Measurements from ENCODE around the gene EMX1.

The EMX1 gene

DNA sequence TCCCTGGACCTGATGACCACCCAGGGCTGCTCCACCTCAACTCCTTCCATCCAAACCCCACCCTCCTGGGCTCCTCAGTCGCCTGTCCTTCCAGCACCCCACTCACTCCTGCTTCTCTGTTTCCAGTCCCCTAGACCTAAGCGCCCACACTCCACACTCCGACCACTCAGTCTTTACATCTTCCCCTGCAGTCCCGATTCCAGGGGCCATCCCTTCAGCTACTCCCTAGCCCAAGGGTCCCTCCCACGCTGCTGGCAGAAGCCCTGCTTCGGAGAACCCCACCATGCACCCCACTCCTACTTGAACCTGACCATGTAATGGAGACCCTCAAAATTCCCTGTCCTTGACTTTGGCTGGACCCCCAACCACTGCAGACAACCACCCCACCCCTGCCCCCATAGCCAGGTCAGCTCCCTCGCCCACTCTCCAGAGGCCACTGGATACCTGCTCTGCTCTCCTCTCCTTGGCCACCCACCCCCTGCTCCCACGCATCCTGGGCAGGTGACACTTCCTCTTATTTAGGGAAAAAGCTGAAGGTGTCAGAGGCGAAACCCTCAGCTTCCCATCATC, 28.2 kb downstream of the EMX1 start:
- DNase-seq = no peak

DNA sequence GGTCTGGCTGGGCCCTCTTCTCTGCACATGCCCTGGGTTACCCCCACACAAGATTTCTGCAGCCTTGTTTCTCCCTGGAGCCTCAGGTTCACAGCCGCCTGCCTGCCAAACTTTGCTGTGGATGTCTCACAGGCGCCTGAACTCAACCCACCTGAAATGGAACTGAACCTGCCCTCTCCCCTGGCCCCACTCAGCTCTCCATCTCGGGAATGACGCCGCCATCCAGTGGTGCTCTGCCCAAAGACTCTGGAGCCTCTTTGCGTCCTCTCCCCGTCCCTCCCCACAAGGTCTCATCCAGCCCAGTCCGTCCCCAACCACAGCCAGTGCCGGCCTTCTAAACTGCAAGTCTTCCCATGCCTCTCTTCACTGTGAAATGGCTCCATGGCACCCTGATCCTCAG, 29.1 kb downstream of the EMX1 start:
- DNase-seq = no peak

DNA sequence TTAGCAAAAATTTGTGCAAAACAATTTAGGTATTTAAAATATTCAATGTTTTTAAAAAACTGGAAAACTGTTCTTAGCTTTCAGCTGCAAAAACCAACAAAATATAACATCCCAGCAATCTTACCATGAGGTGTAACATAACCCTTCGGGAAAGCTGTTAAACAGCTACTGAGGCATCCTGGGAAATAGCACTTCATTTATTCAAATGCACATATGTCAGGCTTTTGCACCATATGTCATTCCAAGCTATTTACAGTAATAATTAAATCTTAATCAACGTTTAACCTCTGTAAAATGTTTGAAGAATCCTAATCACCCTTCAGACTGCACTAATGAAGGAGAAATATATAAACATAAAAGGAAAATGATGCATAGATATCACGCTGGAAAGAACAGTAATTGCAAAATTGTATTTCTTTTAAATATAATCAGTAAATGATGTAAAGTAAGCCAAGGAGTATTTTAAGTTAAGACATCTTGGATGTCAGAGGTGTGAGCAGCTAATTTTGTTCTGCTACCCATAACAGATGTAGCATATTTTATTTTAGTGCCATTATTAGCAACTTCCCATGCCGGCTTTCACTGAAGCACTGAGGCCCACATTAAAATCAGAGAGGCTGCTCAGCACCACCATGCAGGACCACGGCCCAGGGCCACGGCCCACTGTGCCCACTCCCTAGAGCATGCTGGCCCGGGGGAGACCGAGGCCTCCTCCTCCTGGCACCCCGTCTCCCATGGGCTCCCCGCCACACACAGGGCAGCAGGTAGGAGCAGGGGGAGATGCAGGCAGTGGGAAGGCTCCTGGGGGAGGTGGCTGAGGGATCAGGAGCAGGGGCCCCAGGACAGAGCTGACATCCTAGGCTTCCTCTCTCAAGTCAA, 30.9 kb downstream of the EMX1 start:
- DNase-seq = no peak

DNA sequence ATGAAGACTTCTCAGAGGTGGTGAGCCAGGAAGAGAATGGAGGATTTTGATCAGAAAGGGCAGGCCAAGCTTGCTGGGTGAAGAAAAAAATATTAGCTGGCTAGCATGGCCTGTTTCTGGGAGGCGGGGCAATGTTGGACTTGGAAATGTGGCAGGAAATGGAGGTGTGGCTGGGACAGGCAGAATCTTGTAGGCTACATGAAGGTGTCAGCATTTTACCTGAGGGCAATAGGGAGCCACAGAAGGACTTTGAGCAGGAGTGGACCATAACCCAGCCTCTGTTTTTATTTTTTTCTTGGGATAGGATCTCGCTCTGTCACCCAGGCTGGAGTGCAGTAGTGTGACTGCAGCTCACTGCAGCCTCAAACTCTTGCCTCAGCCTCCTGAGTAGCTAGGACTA, 31.7 kb downstream of the EMX1 start:
- DNase-seq = no peak

DNA sequence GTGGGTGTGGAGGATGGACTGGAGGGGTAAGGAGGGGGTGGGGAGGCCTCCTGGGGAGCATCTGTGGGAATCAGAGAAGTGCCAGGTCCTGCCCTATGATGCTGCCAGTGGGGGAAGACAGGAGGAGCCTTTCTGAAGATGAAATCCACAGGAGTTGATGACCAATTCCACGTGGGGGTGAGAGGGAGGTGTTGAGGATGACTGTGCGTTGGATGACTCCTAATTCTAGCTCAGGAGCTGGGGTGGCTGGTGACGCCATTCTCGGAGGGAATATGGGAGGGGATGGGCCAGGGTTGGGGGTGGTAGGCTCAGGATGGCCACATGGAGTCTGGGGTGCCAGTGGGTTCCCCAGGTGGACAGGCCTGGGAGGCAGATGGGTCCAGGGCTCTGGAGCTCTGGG, 32.3 kb downstream of the EMX1 start:
- no peak for DNase-seq

DNA sequence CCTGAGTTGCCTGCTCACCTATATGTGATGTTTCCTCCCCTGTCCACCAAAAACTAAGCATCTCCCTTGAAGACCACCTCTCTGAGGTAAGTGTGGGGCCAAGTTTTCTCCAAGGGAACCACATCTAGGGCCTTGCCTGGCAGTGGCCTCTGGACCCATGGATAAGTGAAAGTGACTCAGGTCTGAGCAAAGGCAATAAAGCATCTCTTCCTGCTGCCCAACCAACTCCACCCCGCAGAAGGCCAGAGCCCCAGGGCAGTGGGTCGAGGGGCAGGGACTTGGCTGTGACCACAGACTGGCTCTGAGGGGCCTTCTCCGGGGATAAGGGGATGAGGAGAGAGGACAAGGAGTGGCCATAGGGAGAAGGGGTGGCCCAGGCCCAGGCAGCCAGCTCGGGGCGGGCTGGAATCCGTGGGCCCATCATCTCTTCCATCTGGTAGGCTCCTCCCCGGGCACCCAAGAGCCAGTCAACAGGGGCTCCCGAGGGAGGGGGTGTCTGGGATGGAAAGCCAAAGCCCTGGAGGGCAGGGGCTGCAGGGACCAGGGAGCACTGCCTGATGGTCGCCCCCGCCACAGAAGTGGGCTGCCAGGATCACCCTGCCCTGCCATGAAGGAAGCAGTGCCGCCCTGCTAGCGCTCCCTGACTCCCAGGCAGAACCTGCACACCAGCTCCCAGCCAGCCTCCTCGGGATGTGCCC, 33.4 kb downstream of the EMX1 start:
- DNase-seq = no peak

DNA sequence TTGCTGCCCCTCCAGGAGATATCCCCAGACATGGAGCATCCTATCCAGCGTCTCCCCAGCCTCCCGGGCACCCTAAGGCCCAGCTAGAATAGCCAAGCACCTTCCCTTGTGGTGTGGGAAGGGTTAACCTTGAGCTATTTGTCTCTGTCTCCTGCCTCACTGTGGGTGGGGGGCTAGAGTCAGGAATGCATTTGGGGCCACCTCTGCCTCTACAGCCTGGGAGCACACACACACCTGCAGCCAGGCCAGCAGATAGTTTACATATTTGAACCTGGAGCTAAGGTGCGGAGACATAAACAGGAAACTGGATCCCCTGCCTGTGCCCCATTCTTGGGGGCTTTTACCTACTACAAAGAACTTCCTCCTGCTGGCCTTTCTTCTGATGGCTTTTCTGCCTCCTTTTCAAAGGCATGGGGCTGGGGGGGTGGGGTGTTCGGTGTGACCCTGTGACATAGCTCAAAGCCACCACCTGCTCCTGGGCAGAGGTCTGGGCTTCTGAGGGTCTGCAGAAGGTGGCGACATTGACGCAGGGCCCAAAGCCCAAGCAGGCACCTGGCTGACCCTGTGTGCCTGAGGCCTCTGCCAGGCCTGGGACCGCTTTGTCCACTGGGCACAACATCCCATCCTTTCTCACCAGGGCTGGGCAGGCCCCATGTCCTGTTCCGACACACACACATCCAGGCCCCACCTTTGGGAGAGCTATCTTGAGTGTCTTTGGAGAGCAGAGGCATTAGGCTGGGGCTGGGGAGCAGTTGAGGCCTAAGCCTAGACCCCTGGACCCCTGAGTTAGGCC, 34.2 kb downstream of the EMX1 start:
- DNase-seq = no peak

- DNase-seq = no peak
Measured at GRCh38 chr2:72952110-72952823, 34.9 kb downstream of the EMX1 start.

- DNase-seq = no peak
Measured at GRCh38 chr2:72952961-72953360, 35.6 kb downstream of the EMX1 start.

GRCh38 chr2:72953528-72953927, 36.2 kb downstream of the EMX1 start:
- no peak for DNase-seq

GRCh38 chr2:72953976-72954375, 36.7 kb downstream of the EMX1 start:
- DNase-seq = no peak

- DNase-seq = no peak
Measured at GRCh38 chr2:72954376-72955227, 37.3 kb downstream of the EMX1 start.

GRCh38 chr2:72955228-72956049, 38.1 kb downstream of the EMX1 start:
- DNase-seq = no peak

DNA sequence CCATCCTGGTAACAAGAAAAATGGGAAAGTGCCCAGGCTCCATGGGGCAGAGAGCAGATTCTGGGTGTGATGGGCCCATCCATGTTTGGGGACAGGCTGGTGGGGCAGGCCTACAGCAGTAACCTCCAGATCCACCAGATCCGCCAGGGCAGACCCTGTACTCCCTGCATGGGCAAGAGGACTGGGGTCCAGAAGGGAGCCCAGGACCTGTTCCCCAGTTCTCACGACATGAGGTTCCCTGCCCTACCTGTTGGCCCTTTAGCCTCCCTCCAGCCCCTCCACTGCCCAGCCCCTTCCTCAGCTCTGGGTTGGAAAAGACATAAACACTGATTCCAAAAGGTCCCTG, 38.7 kb downstream of the EMX1 start:
- no peak for DNase-seq

DNA sequence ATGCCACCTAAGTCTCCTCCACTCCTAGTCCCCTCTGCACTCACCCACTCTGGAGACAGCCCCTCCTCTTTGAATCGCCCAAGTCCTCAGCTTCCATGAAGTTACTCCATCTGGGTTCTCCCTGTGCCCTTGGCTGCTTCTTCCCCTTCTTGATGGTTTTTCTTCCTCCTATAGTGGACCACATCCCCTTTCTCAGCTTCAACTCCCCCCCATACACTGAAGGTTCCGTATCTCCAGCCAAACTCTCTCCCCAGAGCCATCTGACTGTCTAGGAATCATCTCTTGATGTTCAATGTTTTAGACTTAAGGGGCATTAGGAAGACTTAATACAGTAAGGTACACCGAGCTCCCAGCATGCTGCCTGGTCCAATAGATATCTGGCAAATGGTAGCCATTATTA, 39.6 kb downstream of the EMX1 start:
- no peak for DNase-seq

- no peak for DNase-seq
Measured at GRCh38 chr2:72958542-72959385, 41.4 kb downstream of the EMX1 start.

DNA sequence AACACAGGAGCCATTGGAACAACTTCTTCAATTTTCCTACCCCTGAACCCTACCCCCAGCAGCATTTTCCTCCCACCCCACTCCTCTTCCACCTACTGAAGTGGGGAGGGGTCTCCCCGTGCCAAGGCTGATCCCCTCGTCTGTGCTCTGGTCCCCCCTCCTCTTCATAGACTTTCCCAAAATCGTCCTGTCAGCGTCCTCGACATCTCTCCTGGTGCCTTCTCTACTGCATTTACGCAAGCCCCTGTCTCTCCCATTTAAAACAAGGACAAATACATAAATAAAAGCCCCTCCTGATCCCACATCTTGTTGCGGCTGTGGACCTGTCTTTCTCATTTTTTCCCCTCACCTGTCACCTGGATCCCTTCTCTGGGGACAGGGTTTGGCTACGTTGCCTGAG, 42.2 kb downstream of the EMX1 start:
- no peak for DNase-seq

GRCh38 chr2:72959995-72960981, 43.0 kb downstream of the EMX1 start:
- no peak for DNase-seq

Measured in bone marrow (tissue), 2 donors.